GM18511 (cell line): ENCODE results near the gene GNPTAB.

Source experiments
- ATAC-seq: cut with Tn5 transposase; IDR thresholded peaks from one replicate; pipeline ENCODE4 v1.9.1; 2021; ENCODE audit warnings: mild to moderate bottlenecking, moderate library complexity; ENCODE audit not compliant: unreplicated experiment

The GNPTAB gene

GRCh38 chr12:101809208-101809607 lies 21.6 kb downstream of the GNPTAB start:
- no peak for ATAC-seq

DNA sequence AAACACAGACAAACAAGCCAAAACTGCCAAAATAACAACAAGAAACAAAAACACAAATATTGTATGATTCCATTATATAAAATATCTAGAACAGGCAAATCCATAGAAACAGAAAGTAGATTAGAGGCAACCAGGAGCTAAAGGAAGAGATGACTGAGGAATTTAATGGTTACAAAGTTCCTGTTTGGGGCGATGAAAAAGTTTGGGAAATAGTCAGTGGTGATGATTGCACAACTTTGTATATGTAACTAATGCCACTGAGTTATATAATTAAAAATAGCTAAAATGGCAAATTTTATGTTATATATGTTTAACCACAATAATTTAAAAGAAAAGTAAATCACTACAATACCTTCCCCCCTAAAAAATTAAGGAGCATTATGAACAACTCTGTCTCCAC lies 24.5 kb downstream of the GNPTAB start:
- no peak for ATAC-seq

GRCh38 chr12:101804409-101804808 lies 26.4 kb downstream of the GNPTAB start:
- no peak for ATAC-seq

- ATAC-seq: no peak
Measured at GRCh38 chr12:101803978-101804377, 26.8 kb downstream of the GNPTAB start.

- no peak for ATAC-seq
Measured at GRCh38 chr12:101802486-101802885, 28.3 kb downstream of the GNPTAB start.

- ATAC-seq: peak; percentile 72
Measured at GRCh38 chr12:101799774-101800173, 31.0 kb downstream of the GNPTAB start.

- ATAC-seq: no peak
Measured at GRCh38 chr12:101795786-101796185, 35.0 kb downstream of the GNPTAB start.

DNA sequence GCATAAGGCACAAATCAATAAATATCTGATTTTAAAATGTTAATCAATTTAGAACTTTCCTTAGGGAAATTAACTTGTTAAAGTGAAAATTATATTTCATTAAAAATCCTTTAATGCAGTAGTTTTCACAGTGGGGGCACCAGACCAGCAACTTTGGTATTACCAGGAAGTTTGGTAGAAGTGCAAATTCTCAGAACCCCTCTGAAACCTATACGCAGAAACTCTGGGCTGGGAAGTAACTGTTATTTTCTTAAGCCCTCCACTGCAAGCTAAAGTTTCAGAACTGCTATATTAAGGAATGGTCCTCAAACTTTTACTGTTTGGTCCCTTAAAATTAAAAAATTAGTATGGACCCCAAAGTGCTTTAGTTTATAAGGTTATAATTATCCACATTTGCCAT lies 35.7 kb downstream of the GNPTAB start:
- ATAC-seq: no peak

GRCh38 chr12:101794574-101794973 lies 36.2 kb downstream of the GNPTAB start:
- no peak for ATAC-seq

DNA sequence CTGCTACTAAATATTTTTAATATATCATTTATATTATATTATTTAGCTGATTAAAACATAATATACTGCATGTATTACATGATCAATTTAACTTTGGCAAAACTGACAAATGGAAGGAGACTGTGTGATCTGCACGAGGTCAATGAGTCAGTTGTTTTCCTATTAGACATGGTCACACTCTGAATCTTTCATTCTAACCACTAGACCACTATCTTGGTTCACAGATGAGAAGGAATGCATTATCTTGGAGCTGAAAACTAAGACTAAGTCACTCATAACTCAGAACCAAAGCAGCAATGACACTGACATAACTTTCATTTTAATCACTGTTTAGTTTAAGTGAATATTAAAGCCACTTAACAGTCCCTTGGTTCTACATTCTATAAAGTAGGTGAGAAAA lies 37.4 kb downstream of the GNPTAB start:
- ATAC-seq: peak; percentile 81

GRCh38 chr12:101792046-101792931 lies 38.5 kb downstream of the GNPTAB start:
- ATAC-seq: no peak

DNA sequence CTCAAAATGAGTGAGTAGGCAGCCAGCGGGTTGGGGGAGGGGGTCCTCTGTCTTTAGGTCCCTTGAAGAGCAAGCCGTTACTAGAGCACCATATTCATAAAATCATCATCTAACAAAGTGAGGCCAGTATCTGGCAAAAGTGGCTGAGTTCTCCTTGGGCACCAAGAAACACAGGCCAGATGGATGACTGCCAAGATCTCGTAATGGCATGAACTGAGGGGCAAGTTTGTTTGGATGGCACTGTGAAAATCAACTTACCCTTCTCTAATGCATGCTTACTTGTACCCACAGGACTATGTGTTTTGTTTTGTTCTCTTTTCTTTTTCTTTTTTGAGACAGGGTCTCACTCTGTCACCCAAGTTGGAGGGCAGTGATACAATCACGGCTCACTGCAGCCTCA lies 41.6 kb downstream of the GNPTAB start:
- no peak for ATAC-seq

DNA sequence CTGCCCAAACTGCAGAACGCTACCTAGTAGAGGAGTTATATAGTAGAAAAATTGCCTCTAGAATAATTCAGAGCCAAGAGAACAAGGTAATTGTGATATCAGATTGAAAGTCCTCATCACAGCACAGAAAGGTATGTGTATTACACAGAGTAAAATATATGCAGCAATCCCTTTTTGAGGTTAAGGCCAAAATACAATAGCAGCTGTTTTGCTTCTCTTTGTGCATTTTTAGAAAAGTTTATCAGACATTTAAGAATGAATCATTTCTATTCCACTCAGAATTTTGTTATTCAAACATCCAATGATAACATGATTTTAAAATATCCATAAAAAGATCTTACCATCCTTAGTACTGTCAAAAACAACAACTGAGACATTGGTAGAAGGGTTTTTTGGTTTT lies 45.1 kb downstream of the GNPTAB start:
- ATAC-seq: no peak

GRCh38 chr12:101784376-101784775 lies 46.4 kb downstream of the GNPTAB start:
- no peak for ATAC-seq

DNA sequence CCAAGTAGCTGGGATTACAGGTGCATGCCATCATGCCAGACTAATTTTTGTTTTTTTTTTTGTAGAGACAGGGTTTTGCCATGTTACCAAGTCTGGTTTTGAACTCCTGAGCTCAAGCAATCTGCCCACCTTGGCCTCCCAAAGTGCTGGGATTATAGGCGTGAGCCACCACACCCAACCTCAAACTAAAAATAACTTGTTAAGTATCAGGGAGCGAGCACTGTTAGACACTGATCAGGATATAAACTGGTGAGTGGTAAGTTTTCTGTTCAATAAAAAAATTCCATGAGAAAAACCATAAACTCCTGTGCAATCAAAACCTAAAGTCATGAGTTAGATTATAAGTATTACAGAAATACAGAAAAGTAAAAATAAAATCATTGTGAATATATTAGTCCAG lies 46.9 kb downstream of the GNPTAB start:
- no peak for ATAC-seq

- ATAC-seq: no peak
Measured at GRCh38 chr12:101783150-101783549, 47.6 kb downstream of the GNPTAB start.

- ATAC-seq: no peak
Measured at GRCh38 chr12:101782273-101782731, 48.5 kb downstream of the GNPTAB start.

- ATAC-seq: no peak
Measured at GRCh38 chr12:101781834-101782233, 48.9 kb downstream of the GNPTAB start.

- no peak for ATAC-seq
Measured at GRCh38 chr12:101780599-101780998, 50.2 kb downstream of the GNPTAB start.

DNA sequence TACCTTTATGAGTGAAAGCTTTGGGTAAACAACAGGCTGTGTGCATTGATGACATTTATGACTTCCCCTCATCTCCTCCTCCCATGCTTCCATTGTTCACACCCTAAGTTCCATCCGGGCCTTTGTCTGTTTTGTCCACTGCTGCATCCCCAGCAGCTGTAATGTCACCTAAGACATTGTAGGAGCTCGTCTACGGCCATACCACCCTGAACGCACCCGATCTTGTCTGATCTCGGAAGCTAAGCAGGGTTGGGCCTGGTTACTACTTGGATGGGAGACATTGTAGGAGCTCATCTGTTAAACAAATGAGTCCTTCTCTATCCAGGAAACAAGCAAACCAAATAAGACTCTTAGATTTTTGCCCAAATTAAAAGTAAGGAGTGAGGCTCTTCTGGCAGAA lies 51.1 kb downstream of the GNPTAB start:
- ATAC-seq: no peak

GRCh38 chr12:101779200-101779599 lies 51.6 kb downstream of the GNPTAB start:
- no peak for ATAC-seq

- no peak for ATAC-seq
Measured at GRCh38 chr12:101777978-101778377, 52.8 kb downstream of the GNPTAB start.

GRCh38 chr12:101777485-101777884 lies 53.3 kb downstream of the GNPTAB start:
- ATAC-seq: no peak
